BJ (cell line): ENCODE results near the gene LTB4R. TPM values are rescaled to one million over a fixed set of nuclear protein-coding genes. Genes with fewer than 3 reads are reported as not detected.

Experiments used
- CTCF ChIA-PET: fragments of 350-600 bp; formaldehyde crosslinking; extraction: SDS; loops from one replicate; lab custom pipeline; 2021; ENCODE audit warnings: antibody characterized with exemption, inconsistent platforms; lab: Yijun Ruan, JAX
- POLR2A ChIA-PET: fragments of 300-600 bp; sonication (Branson Sonifier 250); formaldehyde crosslinking; extraction: SDS; loops from one replicate; lab custom pipeline; 2021; ENCODE audit warnings: antibody characterized with exemption; lab: Charles Lee
- DNase-seq: peaks from one replicate; pipeline ENCODE4 v3.0.0-alpha.2; 2011; ENCODE audit warnings: low read depth
- H3K27me3 ChIP-seq: 2 replicates; pipeline ENCODE4 v1.6.0; 2011; ENCODE audit warnings: low read length; ENCODE audit not compliant: control insufficient read depth, insufficient read depth
- H3K36me3 ChIP-seq: 2 replicates; pipeline ENCODE4 v1.5.1; 2011; ENCODE audit warnings: low read length; ENCODE audit not compliant: control insufficient read depth, insufficient read depth
- H3K4me3 ChIP-seq: 2 replicates; pipeline ENCODE4 v1.5.1; 2011; ENCODE audit warnings: low read depth, mild to moderate bottlenecking, control low read depth, low read length
- polyA plus RNA-seq: library from polyadenylated mRNA; depleted of rRNA; stranded (reverse); fragments of >200 nt; gene quantifications from 2 replicates; pipeline ENCODE4 v1.2.3, GENCODE V29; 2011
- TF ChIP-seq, protein P1 (sequence below): IDR thresholded peaks from 2 replicates; pipeline ENCODE4 v1.5.1; 2011; ENCODE audit warnings: low read depth, mild to moderate bottlenecking, control low read depth, inconsistent platforms, low read length, moderate library complexity; ENCODE audit not compliant: insufficient read depth

The LTB4R gene
- polyA plus RNA-seq, 1 experiment = 2.6 TPM

GRCh38 chr14:24299255-24300191 lies 11.8 kb upstream of the LTB4R start, which contains the start of the genes DHRS1 and NOP9:
TSS of gene DHRS1 (minus strand) at chr14:24299780. CDS start at chr14:24299106, 674 bp downstream.
TSS of gene NOP9 (plus strand) at chr14:24299850. CDS start at chr14:24299955, 105 bp downstream.
- TF ChIP-seq, protein P1, sequence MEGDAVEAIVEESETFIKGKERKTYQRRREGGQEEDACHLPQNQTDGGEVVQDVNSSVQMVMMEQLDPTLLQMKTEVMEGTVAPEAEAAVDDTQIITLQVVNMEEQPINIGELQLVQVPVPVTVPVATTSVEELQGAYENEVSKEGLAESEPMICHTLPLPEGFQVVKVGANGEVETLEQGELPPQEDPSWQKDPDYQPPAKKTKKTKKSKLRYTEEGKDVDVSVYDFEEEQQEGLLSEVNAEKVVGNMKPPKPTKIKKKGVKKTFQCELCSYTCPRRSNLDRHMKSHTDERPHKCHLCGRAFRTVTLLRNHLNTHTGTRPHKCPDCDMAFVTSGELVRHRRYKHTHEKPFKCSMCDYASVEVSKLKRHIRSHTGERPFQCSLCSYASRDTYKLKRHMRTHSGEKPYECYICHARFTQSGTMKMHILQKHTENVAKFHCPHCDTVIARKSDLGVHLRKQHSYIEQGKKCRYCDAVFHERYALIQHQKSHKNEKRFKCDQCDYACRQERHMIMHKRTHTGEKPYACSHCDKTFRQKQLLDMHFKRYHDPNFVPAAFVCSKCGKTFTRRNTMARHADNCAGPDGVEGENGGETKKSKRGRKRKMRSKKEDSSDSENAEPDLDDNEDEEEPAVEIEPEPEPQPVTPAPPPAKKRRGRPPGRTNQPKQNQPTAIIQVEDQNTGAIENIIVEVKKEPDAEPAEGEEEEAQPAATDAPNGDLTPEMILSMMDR = no peak
- Histone ChIP-seq H3K4me3 (peak within 1 kb of the TSS; percentile 72), H3K27me3 (no peaks in the 10 kb centered on the region), H3K36me3 (peaks cover 20% of the 10 kb centered on the region)
- DNase-seq = peak; percentile 32
- ChIA-PET CTCF (interaction anchor here (0.7 to 9.8 kb wide), 16 partner anchors 10 to 242 kb away, joined by 3 to 205 read pairs (median 4); partner anchors contain the start of genes CHMP4A, CIDEB, LTB4R and LTB4R2), POLR2A (interaction anchor here (1.0 kb wide), 1 partner anchor 104 kb away, joined by 3 read pairs; no protein-coding TSS in a partner anchor)

- DNase-seq = no peak
- H3K4me3 ChIP-seq = peak overlapping the region; percentile 72
- ChIA-PET CTCF (interaction anchor here (0.9 to 9.8 kb wide), 11 partner anchors 9 to 243 kb away, joined by 3 to 205 read pairs (median 6); partner anchors contain the start of genes CIDEB, LTB4R, LTB4R2 and MDP1), POLR2A (interaction anchor here (1.0 kb wide), 1 partner anchor 105 kb away, joined by 3 read pairs; no protein-coding TSS in a partner anchor)
- no peaks in the 10 kb centered on the region for H3K27me3 ChIP-seq
- TF ChIP-seq, protein P1 = no peak
- peaks cover 22% of the 10 kb centered on the region for H3K36me3 ChIP-seq
These were observed 10.8 kb upstream of the LTB4R start for GRCh38 chr14:24300326-24300980.

GRCh38 chr14:24304019-24304387 lies 7.3 kb upstream of the LTB4R start:
- ChIA-PET POLR2A (no interaction called here), CTCF (interaction anchor here (0.6 to 1.6 kb wide), 4 partner anchors 17 to 128 kb away, joined by 3 read pairs; no protein-coding TSS in a partner anchor)
- no peaks in the 10 kb centered on the region for H3K27me3 ChIP-seq
- DNase-seq = no peak
- no peak overlapping the region for H3K4me3 ChIP-seq
- peaks cover 31% of the 10 kb centered on the region for H3K36me3 ChIP-seq
- TF ChIP-seq, protein P1 = no peak

- no peaks in the 10 kb centered on the region for H3K27me3 ChIP-seq
- DNase-seq = no peak
- TF ChIP-seq, protein P1 = no peak
- peaks cover 25% of the 10 kb centered on the region for H3K36me3 ChIP-seq
- ChIA-PET POLR2A (no interaction called here), CTCF (interaction anchor here (0.8 to 8.0 kb wide), 23 partner anchors 9 to 134 kb away, joined by 3 to 107 read pairs (median 6); partner anchors contain the start of genes DHRS1, NOP9, RABGGTA and TINF2)
- H3K4me3 ChIP-seq = no peak overlapping the region
These were observed 4.1 kb upstream of the LTB4R start for GRCh38 chr14:24307156-24307574.
